Ecto neural progenitor cell (in vitro differentiated cells): ENCODE results near the gene SLC31A1.
"Not testable (repeated sequence)": the region's sequence is repeated elsewhere in the genome, so short reads cannot be mapped to it uniquely, and the experiment has no call there.

Experiments
- DNase-seq: peaks from one replicate; pipeline ENCODE4 v3.0.0-alpha.2; 2018; ENCODE audit warnings: low spot score

The SLC31A1 gene

GRCh38 chr9:113261917-113262671 lies 40.8 kb downstream of the SLC31A1 start:
- DNase-seq: no peak

- no peak for DNase-seq
Observed at GRCh38 chr9:113266174-113266573, 44.8 kb downstream of the SLC31A1 start.

GRCh38 chr9:113267911-113268566 lies 46.7 kb downstream of the SLC31A1 start:
- DNase-seq: no peak

GRCh38 chr9:113269355-113269754 lies 48.0 kb downstream of the SLC31A1 start:
- no peak for DNase-seq

GRCh38 chr9:113269871-113270270 lies 48.5 kb downstream of the SLC31A1 start:
- DNase-seq: no peak

GRCh38 chr9:113274474-113275156 lies 53.3 kb downstream of the SLC31A1 start:
- no peak for DNase-seq

GRCh38 chr9:113275157-113276131 lies 54.1 kb downstream of the SLC31A1 start, which contains the start of the genes CDC26 and PRPF4:
Gene CDC26, minus strand, starts transcription at chr9:113275572. Its CDS starts 3,065 bp downstream, at chr9:113272507.
Gene PRPF4, plus strand, starts transcription at chr9:113275658. Its CDS starts 86 bp downstream, at chr9:113275744.
- peak; percentile 98 for DNase-seq

GRCh38 chr9:113278840-113279239 lies 57.5 kb downstream of the SLC31A1 start:
- no peak for DNase-seq

- no peak for DNase-seq
Observed at GRCh38 chr9:113281356-113281755, 60.0 kb downstream of the SLC31A1 start.

- DNase-seq: no peak
Observed at GRCh38 chr9:113289091-113289490, 67.7 kb downstream of the SLC31A1 start.

- no peak for DNase-seq
Observed at GRCh38 chr9:113290052-113290607, 68.8 kb downstream of the SLC31A1 start.

GRCh38 chr9:113293285-113293878 lies 72.0 kb downstream of the SLC31A1 start:
- DNase-seq: no peak

GRCh38 chr9:113296247-113296646 lies 74.9 kb downstream of the SLC31A1 start:
- DNase-seq: not testable (repeated sequence)

- DNase-seq: no peak
Observed at GRCh38 chr9:113296796-113297558, 75.6 kb downstream of the SLC31A1 start.

GRCh38 chr9:113298311-113298710 lies 77.0 kb downstream of the SLC31A1 start:
- DNase-seq: no peak

- DNase-seq: no peak
Observed at GRCh38 chr9:113298924-113299770, 77.8 kb downstream of the SLC31A1 start.

- DNase-seq: no peak
Observed at GRCh38 chr9:113299800-113300292, 78.5 kb downstream of the SLC31A1 start.

GRCh38 chr9:113301548-113301947 lies 80.2 kb downstream of the SLC31A1 start:
- no peak for DNase-seq
